ENCODE results near the gene DAZL. TPM values are rescaled to one million over a fixed set of nuclear protein-coding genes. Genes with fewer than 3 reads are reported as not detected.
A peak's percentile ranks its signal among the peaks of the same experiment; 100 is the strongest.
"Not testable (repeated sequence)": the region's sequence is repeated elsewhere in the genome, so short reads cannot be mapped to it uniquely, and the experiment has no call there.

DAZL gene, protein sequence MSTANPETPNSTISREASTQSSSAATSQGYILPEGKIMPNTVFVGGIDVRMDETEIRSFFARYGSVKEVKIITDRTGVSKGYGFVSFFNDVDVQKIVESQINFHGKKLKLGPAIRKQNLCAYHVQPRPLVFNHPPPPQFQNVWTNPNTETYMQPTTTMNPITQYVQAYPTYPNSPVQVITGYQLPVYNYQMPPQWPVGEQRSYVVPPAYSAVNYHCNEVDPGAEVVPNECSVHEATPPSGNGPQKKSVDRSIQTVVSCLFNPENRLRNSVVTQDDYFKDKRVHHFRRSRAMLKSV
- not detected for total RNA-seq

GRCh38 chr3:16604887-16605602 lies at the start of gene DAZL:
TSS of gene DAZL (minus strand) at chr3:16605423. CDS start at chr3:16605205, 218 bp downstream.
- no peak for ATAC-seq
- DNase-seq (ENCODE audit: low spot score) = no peak

DNA sequence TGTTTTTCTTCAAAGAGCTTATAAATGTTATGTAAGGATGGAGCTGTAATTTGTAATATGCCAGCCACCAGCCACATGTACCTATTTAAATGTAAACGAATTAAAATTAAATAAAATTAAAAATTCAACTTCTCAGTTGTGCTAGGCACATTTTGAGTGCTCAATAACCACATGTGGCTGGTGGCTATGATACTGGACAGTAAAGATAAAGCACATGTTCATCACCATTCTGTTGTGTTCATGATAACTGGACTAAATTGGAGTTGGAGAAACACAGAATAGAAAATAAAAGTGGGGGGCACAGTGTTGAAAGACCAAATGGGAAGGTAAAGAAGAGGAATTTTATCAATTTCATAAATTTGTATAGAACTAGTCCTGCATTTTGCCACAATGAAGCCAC lies 49.8 kb upstream of the DAZL start:
- ATAC-seq (no peak), DNase-seq (ENCODE audit: low spot score) (no peak)

GRCh38 chr3:16653712-16654111 lies 48.5 kb upstream of the DAZL start:
- ATAC-seq (no peak), DNase-seq (ENCODE audit: low spot score) (no peak)

- DNase-seq (ENCODE audit: low spot score) = no peak
- ATAC-seq = no peak
Observed at GRCh38 chr3:16647668-16648067, 42.4 kb upstream of the DAZL start.

GRCh38 chr3:16639806-16640205 lies 34.6 kb upstream of the DAZL start:
- no peak for DNase-seq (ENCODE audit: low spot score)
- ATAC-seq = no peak

DNA sequence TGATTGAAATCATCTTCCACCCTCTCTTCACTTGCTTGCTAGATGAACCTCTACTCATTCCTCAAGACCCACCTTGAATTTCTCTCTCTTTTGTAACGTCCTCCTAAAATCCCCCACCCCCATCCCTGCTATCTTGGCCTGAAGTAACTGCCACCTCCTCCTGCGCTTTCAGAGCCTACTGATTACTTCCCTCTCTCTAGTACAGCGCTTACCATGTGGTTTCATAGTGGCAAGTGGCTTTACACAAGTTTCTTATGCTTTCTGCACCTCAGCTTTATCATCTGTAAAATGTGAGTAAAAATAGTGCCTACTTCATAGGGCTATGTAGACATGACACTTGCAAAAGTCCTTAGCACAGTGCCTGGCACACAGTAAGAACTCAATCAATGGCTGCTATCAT lies 28.7 kb upstream of the DAZL start:
- ATAC-seq (no peak), DNase-seq (ENCODE audit: low spot score) (no peak)

- DNase-seq (ENCODE audit: low spot score) (no peak), ATAC-seq (no peak)
Observed at GRCh38 chr3:16632395-16632794, 27.2 kb upstream of the DAZL start.

GRCh38 chr3:16618721-16619120 lies 13.5 kb upstream of the DAZL start:
- DNase-seq (ENCODE audit: low spot score) = no peak

DNA sequence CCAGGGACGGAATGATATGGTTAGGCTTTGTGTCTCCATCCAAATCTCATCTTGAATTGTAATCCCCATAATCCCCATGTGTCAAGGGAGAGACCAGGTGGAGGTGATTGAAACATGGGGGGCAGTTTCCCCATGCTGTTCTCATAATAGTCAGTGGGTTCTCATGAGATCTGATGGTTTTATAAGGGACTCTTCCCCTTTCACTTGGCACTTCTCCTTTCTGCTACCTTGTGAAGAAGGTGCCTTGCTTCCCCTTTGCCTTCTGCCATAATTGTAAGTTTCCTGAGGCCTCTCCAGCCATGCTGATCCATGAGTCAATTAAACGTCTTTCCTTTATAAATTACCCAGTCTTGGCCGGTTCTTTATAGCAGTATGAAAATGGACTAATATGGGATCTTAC lies 11.9 kb upstream of the DAZL start:
- DNase-seq (ENCODE audit: low spot score); ATAC-seq: not testable (repeated sequence)

More at GRCh38 chr3:16618721-16619120, 13.5 kb upstream of the DAZL start:
- no peak for ATAC-seq

DNA sequence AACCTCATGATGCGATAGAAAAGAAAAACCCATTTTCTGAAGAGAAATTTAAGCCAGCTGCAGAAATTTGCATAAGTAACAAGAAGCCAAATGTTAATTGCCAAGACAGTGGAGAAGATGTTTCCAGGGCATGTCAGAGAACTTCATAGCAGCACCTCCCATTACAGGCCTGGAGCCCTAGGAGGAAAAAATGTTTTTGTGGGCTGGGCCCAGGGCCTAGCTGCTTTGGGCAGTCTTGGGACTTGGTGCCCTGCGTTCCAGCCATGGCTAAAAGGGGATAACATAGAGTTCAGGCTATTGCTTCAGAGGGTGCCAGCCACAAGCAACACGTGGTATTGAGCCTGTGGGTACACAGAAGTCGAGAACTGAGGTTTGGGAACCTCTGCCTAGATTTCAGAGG lies 10.9 kb upstream of the DAZL start:
- no peak for ATAC-seq
- DNase-seq (ENCODE audit: low spot score) = no peak

DNA sequence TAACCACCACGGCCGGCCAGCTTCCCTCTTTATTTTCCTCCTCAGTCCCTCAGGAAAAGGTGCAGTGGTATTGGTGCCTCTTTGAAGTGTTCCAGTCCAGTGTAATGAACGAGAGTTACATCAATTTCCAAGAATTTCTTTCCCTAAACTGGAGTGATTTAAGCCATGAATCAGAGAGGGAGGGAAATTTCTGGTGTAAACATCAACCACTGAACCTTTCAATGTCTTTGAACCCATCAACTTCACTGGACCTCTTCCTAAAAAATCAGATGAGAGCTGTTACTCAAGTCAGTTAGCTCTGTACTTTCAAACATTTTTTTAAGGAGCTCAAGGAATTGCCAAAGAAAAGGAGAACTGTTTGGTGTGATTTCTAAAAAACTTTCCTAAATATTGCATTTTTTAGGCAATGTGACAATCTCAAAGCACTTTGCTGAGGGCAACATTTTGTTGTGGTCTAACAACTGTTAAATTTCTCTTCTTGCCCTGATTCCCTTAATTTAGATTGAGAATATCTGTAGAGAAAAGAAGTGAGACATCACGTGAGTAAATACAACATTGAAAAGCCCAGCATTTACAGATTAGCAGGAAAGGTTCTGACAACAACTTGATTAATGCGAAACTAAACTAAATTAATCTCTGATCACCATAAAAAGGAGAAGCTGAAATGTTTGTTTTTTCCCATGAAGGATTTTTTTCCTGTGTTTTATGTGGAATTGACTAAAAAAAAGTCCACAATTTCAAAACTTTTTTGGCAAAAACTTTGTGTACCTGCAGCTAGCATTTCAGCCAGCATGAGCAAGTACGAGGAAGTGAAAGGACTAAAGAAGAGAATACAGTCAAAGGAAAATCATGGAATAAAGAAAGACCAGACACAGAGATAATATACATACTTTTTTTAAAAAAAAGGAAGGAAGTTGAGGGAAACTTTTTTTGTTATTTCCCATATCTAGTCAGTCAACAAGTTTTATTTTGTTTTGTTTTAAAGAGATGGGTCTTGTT lies 9.1 kb upstream of the DAZL start:
- ATAC-seq = peak; percentile 72
- no peak for DNase-seq (ENCODE audit: low spot score)

GRCh38 chr3:16609927-16610580 lies 4.8 kb upstream of the DAZL start:
- ATAC-seq (no peak), DNase-seq (ENCODE audit: low spot score) (no peak)

GRCh38 chr3:16608816-16609215 lies 3.6 kb upstream of the DAZL start:
- no peak for ATAC-seq
- DNase-seq (ENCODE audit: low spot score) = no peak

DNA sequence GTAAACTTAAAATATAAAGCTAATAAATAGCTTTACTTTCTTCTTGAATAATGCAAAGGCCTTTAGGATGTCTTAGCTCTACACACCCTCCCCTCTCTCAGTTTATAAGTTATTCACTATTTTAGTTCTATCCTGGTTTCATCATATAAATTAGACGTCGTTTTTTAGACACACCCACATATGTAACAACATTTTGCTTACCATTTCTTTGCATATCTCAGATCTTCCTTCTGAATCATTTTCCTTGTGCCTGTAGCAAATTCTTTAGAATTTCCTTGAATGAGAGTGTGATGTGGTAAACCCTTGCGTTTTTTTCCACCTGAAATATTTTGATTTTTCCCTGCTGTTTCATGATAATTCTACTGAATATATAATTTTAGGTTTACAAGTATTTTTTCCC lies 2.5 kb upstream of the DAZL start:
- no peak for DNase-seq (ENCODE audit: low spot score)
- no peak for ATAC-seq

GRCh38 chr3:16606398-16606797 lies 1.2 kb upstream of the DAZL start:
- no peak for DNase-seq (ENCODE audit: low spot score)
- ATAC-seq = no peak

- ATAC-seq = no peak
- no peak for DNase-seq (ENCODE audit: low spot score)
Observed at GRCh38 chr3:16605966-16606365, 743 bp upstream of the DAZL start.

GRCh38 chr3:16604433-16604832 lies 790 bp downstream of the DAZL start:
- DNase-seq (ENCODE audit: low spot score) = no peak
- no peak for ATAC-seq

- ATAC-seq = no peak
- DNase-seq (ENCODE audit: low spot score) = no peak
Observed at GRCh38 chr3:16601537-16602005, 3.7 kb downstream of the DAZL start.

- ATAC-seq (peak; percentile 85), DNase-seq (ENCODE audit: low spot score) (peak; percentile 72)
Observed at GRCh38 chr3:16600780-16601536, 4.3 kb downstream of the DAZL start.

GRCh38 chr3:16599694-16600093 lies 5.5 kb downstream of the DAZL start:
- ATAC-seq (no peak), DNase-seq (ENCODE audit: low spot score) (no peak)

Data from left lobe of liver (tissue), 2 donors.